Mucosa of descending colon (tissue), 3 donors: ENCODE results near the gene PRKG1. TPM values are rescaled to one million over a fixed set of nuclear protein-coding genes. Genes with fewer than 3 reads are reported as not detected.

Experiments
- ATAC-seq: fragments of 200-7000 bp; cut with Tn5 transposase; one replicate; pipeline ENCODE4 v1.9.1; 2020; ENCODE audit warnings: mild to moderate bottlenecking, moderate library complexity
- DNase-seq, 3 donors: peaks; one replicate each; pipeline ENCODE4 v3.0.0-alpha.2; 2020
- H3K36me3 ChIP-seq: fragments of 200-600 bp; one replicate; pipeline ENCODE4 v1.8.0; 2021; ENCODE audit warnings: low read depth, mild to moderate bottlenecking
- H3K4me1 ChIP-seq: fragments of 200-600 bp; one replicate; pipeline ENCODE4 v1.8.0; 2021; ENCODE audit warnings: low read depth, mild to moderate bottlenecking
- H3K4me3 ChIP-seq: fragments of 200-600 bp; one replicate; pipeline ENCODE4 v1.8.0; 2021; ENCODE audit warnings: mild to moderate bottlenecking
- H3K9me3 ChIP-seq: fragments of 200-600 bp; one replicate; pipeline ENCODE4 v1.8.0; 2021; ENCODE audit warnings: mild to moderate bottlenecking
- intact Hi-C, 2 donors: fragments of 100-400 bp; cut with DNase I in 1 of 2; cut with micrococcal nuclease in 1 of 2; formaldehyde crosslinking; loops; one replicate each; pipeline versions ENCODE4 v1.11.0 to v1.11.1; 2022; cut with DNase I, micrococcal nuclease
- total RNA-seq, 3 donors: library from RNA; stranded (reverse); fragmentation: NEBNext Ultra II Directional in 2 of 3; extraction: Animal tissue kit (Norgen Biotek cat#: 25700) in 2 of 3; gene quantifications; one replicate each; pipeline versions ENCODE4 v1.2.1 to v1.2.4, GENCODE V29; 2021 to 2023
- TF ChIP-seq, protein P1 (sequence below): fragments of 200-600 bp; IDR thresholded peaks from one replicate; pipeline ENCODE4 v1.8.0; 2022; ENCODE audit warnings: antibody characterized with exemption, mild to moderate bottlenecking
- donor health status: DM: no; HTN: no; CAD: no; lungs with moderate emphysema.
- donor health status: DM: no; HTN: no; CAD: no.
- donor health status: DM: no; HTN: yes; CAD: no.

PRKG1 gene
- total RNA-seq, 3 donors from 2014 or later: 17.1 to 55.6 (median 21.1) TPM

DNA sequence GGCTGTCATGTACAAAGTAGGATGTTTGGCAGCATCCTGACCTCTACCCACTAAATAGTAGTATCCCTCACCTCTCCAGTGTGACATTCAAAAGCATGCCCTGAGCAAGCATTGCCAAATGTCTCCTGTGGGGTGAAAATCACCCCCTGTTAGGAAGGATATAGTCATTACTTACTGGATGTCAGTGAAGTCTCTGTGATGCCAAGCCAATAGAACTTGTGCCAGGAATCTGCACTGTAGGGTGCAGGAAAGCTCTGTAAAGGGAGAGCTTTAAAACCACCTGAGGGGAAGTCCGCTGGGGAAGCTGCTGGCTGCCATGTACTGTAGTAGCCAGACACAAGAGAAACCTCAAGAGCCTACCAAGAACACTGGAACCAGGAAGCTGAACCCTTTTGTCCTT, 1069.1 kb downstream of the PRKG1 start:
- TF ChIP-seq, protein P1, sequence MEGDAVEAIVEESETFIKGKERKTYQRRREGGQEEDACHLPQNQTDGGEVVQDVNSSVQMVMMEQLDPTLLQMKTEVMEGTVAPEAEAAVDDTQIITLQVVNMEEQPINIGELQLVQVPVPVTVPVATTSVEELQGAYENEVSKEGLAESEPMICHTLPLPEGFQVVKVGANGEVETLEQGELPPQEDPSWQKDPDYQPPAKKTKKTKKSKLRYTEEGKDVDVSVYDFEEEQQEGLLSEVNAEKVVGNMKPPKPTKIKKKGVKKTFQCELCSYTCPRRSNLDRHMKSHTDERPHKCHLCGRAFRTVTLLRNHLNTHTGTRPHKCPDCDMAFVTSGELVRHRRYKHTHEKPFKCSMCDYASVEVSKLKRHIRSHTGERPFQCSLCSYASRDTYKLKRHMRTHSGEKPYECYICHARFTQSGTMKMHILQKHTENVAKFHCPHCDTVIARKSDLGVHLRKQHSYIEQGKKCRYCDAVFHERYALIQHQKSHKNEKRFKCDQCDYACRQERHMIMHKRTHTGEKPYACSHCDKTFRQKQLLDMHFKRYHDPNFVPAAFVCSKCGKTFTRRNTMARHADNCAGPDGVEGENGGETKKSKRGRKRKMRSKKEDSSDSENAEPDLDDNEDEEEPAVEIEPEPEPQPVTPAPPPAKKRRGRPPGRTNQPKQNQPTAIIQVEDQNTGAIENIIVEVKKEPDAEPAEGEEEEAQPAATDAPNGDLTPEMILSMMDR: no peak
- intact Hi-C loops: no loop called here
- no peaks in the 10 kb centered on the region for H3K9me3 ChIP-seq
- no peaks in the 10 kb centered on the region for H3K36me3 ChIP-seq
- ATAC-seq (no peak), DNase-seq (no peak)
- no peak overlapping the region for H3K4me3 ChIP-seq
- H3K4me1 ChIP-seq: no peaks in the 10 kb centered on the region

DNA sequence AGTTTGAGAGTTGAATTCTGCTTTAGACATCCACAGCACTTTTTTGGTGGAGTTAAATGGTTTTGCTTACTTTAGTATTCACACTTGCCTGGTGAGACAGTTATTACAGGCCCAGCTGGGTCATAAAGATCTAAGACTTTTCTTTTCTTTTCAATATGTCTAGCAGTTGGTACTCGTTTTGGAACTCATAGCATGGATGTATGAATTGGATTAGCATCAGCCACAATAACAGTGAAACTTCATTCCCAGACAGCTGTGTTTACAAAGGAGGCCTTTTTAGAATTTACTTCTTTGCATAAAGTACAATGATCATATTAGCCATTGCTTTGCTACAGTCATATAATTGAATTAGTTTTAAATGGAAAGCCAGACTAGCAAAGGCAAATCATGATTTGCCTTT, 1071.3 kb downstream of the PRKG1 start:
- ATAC-seq: no peak
- no peak overlapping the region for H3K4me3 ChIP-seq
- intact Hi-C loops: no loop called here

DNA sequence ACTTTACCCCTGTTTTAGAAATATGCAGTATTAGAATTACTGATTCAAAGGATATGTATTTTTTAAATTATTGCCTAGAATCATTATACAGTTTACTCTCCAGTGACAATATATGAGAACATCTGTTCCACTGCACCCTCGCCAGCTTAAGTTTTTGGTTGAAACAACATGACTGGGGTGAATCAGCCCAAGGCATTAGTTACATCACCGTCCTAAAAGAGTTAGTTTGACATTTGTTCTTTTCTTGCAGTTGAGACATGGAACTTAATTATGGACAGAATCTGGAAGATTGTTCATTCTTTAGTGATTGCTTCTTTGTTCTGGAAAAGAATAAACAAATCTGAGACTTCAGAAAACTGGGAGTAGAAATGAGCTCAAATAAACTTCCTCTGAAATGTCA, 1072.5 kb downstream of the PRKG1 start:
- Histone ChIP-seq H3K4me3 (no peak overlapping the region), H3K4me1 (no peaks in the 10 kb centered on the region), H3K36me3 (no peaks in the 10 kb centered on the region), H3K9me3 (no peaks in the 10 kb centered on the region)
- ATAC-seq: no peak
- DNase-seq: no peak
- TF ChIP-seq, protein P1: no peak
- intact Hi-C loops: no loop called here

More for the DNA sequence above, 1071.3 kb downstream of the PRKG1 start:
- TF ChIP-seq, protein P1: no peak
- no peak for DNase-seq
- no peaks in the 10 kb centered on the region for H3K4me1 ChIP-seq
- H3K36me3 ChIP-seq: no peaks in the 10 kb centered on the region
- H3K9me3 ChIP-seq: no peaks in the 10 kb centered on the region

DNA sequence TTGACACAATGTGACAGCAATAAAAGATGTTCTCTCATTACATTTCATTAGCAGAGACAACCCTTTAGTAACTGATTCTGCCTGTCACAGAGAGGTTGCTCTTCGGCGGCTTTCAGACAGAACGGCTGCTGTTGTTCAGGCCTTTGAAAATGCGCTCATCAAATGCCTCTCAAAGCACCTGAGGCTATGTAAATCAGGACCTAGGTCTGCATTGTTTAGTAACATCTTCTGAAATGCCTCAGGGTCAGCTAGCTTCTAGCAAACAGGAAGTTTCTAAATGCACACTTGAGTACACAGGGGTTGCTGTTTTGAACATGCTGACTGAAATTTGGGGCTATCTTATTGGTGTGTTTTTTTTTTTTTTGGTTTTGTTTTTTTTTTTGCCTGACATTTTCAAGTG, 1096.5 kb downstream of the PRKG1 start:
- TF ChIP-seq, protein P1: no peak
- Histone ChIP-seq H3K4me1 (no peaks in the 10 kb centered on the region), H3K4me3 (no peak overlapping the region), H3K9me3 (no peaks in the 10 kb centered on the region), H3K36me3 (no peaks in the 10 kb centered on the region)
- DNase-seq (no peak), ATAC-seq (no peak)
- intact Hi-C loops: no loop called here

DNA sequence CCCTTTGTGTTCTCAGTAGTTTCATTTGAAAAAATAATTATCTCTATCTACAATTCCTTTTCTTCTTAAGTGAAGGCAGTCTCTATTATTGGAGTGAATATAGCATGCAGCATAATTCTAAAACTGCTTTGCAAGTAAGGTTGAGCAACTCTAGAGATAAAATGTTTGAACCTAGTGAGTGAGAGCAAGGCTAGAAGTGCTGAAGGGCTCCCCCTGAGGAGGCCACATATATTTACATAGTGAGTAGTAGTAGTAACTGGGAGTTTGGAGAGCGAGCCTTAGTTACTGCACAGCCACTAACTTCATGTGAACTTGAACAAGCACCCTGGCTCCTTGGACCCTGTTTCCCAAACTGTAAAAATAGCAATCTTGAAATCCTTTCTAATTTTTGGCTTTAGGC, 1098.3 kb downstream of the PRKG1 start:
- H3K9me3 ChIP-seq: no peaks in the 10 kb centered on the region
- no peak for ATAC-seq
- TF ChIP-seq, protein P1: no peak
- no peaks in the 10 kb centered on the region for H3K36me3 ChIP-seq
- intact Hi-C loops: no loop called here
- H3K4me1 ChIP-seq: no peaks in the 10 kb centered on the region
- no peak overlapping the region for H3K4me3 ChIP-seq
- DNase-seq: no peak

DNA sequence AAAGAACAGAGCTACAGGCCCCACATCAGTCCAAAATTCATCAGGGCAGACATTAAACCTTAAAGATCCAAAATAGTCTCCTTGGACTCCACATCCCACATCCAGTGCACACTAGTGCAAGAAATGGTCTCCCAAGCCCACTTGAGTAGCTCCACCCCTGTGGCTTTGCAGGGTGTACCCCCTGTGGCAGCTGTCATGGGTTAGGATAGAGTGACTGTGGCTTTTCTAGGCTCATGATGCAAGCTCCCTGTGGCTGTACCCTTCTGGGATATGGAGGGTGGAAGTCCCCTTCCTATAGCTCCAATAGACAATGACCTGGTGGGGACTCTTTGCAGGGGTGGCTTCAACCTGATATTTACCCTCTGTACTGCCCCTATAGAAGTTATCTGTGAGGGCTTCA, 1111.0 kb downstream of the PRKG1 start:
- TF ChIP-seq, protein P1: no peak
- H3K4me1 ChIP-seq: no peaks in the 10 kb centered on the region
- H3K36me3 ChIP-seq: no peaks in the 10 kb centered on the region
- intact Hi-C loops: no loop called here
- no peak overlapping the region for H3K4me3 ChIP-seq
- no peaks in the 10 kb centered on the region for H3K9me3 ChIP-seq
- no peak for ATAC-seq
- no peak for DNase-seq
